ENCODE results near the gene IRF5. TPM values are rescaled to one million over a fixed set of nuclear protein-coding genes. Genes with fewer than 3 reads are reported as not detected.
A peak's percentile ranks its signal among the peaks of the same experiment; 100 is the strongest.

IRF5 gene
- polyA plus RNA-seq, 3 donors = 130 to 170 (median 155) TPM

DNA sequence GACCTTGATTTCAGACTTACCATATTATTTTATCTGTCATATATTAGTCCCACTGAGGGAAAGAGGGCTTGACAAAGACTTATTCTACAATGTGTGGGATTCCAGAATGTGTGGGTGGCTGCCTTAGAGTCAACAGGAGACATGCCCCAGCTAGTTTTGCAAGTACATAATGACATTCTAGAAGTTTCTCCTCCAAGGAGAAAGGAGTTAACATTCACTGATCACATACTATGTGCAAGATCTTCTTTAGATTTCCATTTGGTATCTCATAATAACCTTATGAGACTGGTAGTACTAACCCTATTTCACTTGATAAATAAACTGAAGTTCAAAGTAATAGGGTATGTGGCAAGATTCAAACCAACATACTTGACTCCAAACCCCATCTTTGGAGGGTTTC, 25.2 kb downstream of the IRF5 start:
- peak overlapping the region in 1 of 2 donors; percentile 6 for H3K27ac ChIP-seq (ENCODE audit: low read depth in 1 of 2, low read length in 2 of 2)
- intact Hi-C loops (cut with micrococcal nuclease) = no loop called here
- no peaks in the 10 kb centered on the region for H3K27me3 Mint-ChIP-seq (ENCODE audit: low read depth in 3 of 3)

DNA sequence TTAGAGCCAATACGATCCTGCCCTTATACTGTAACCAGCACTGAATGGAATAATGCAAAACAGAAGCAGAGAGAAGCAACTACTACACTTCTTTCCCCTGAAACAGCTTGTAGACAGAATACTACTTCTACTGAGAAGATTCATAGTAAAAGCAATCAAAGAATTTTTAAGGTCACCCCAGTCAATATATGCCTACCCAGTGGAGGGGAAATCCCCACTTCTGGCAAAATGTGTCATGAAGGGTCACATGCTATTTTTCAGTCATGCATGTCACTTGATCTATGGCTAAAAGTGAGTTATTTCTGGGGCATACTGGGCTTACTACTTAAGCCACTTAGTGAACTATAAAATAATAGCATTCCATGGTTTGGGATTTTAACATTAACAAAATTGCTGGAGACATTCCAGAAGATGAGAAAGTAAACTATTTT, 25.6 kb downstream of the IRF5 start:
- peak in 2 of 3 donors; percentile 8 to 69 for DNase-seq
- no peaks in the 10 kb centered on the region for H3K9me3 Mint-ChIP-seq
- Histone ChIP-seq H2AFZ (ENCODE audit: insufficient read depth, low read depth, low read length, poor library complexity, severe bottlenecking) (no peak overlapping the region), H3K27ac (ENCODE audit: low read depth in 1 of 2, low read length in 2 of 2) (no peak overlapping the region), H3K36me3 (replicated peaks in 1 of 2; ENCODE audit: control insufficient read depth in 1 of 2, insufficient read depth in 2 of 2, low read length in 2 of 2) (peaks cover 67 to 94% of the 10 kb centered on the region in 2 donors), H3K4me2 (replicated peaks; ENCODE audit: extremely low read depth, low read length, poor library complexity, severe bottlenecking) (no peak overlapping the region), H3K9ac (ENCODE audit: insufficient read depth, low read length, poor library complexity, severe bottlenecking) (no peak overlapping the region), H3K4me3 (replicated peaks in 1 of 3; ENCODE audit: low read depth in 2 of 3, low read length in 3 of 3) (no peak overlapping the region), H4K20me1 (ENCODE audit: insufficient read depth, low read length) (peaks cover 6% of the 10 kb centered on the region), H3K79me2 (ENCODE audit: insufficient read depth, low read length) (no peaks in the 10 kb centered on the region), H3K9me3 (replicated peaks in 1 of 2; ENCODE audit: control insufficient read depth in 1 of 2, insufficient read depth in 1 of 2, low read length in 2 of 2) (no peaks in the 10 kb centered on the region), H3K27me3 (ENCODE audit: control insufficient read depth in 2 of 2, insufficient read depth in 2 of 2, low read length in 2 of 2) (no peaks in the 10 kb centered on the region), H3K4me1 (ENCODE audit: control insufficient read depth in 1 of 2, insufficient read depth in 2 of 2, low read length in 2 of 2) (no peaks in the 10 kb centered on the region)
- H3K4me3 Mint-ChIP-seq = no peak overlapping the region
- no CpG with 5 or more reads among the region's 1 CpG for WGBS (ENCODE audit: insufficient coverage)
- TF ChIP-seq, protein P1, sequence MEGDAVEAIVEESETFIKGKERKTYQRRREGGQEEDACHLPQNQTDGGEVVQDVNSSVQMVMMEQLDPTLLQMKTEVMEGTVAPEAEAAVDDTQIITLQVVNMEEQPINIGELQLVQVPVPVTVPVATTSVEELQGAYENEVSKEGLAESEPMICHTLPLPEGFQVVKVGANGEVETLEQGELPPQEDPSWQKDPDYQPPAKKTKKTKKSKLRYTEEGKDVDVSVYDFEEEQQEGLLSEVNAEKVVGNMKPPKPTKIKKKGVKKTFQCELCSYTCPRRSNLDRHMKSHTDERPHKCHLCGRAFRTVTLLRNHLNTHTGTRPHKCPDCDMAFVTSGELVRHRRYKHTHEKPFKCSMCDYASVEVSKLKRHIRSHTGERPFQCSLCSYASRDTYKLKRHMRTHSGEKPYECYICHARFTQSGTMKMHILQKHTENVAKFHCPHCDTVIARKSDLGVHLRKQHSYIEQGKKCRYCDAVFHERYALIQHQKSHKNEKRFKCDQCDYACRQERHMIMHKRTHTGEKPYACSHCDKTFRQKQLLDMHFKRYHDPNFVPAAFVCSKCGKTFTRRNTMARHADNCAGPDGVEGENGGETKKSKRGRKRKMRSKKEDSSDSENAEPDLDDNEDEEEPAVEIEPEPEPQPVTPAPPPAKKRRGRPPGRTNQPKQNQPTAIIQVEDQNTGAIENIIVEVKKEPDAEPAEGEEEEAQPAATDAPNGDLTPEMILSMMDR (IDR thresholded peaks at IDR 0.05) = no peak
- peaks cover 72 to 91% of the 10 kb centered on the region in 2 donors for H3K36me3 Mint-ChIP-seq
- no peaks in the 10 kb centered on the region for H3K4me1 Mint-ChIP-seq
- no peaks in the 10 kb centered on the region for H3K27me3 Mint-ChIP-seq (ENCODE audit: low read depth in 3 of 3)
- intact Hi-C loops (cut with micrococcal nuclease) = no loop called here
- peak overlapping the region in 2 of 7 donors; percentile 43 to 46 for H3K27ac Mint-ChIP-seq

More for the DNA sequence above, 25.2 kb downstream of the IRF5 start:
- peaks cover 0 to under 1% of the 10 kb centered on the region in 2 donors for H3K4me1 ChIP-seq (ENCODE audit: control insufficient read depth in 1 of 2, insufficient read depth in 2 of 2, low read length in 2 of 2)
- H2AFZ ChIP-seq (ENCODE audit: insufficient read depth, low read depth, low read length, poor library complexity, severe bottlenecking) = no peak overlapping the region
- H3K9me3 Mint-ChIP-seq = no peaks in the 10 kb centered on the region
- no peak overlapping the region for H3K4me3 Mint-ChIP-seq
- H4K20me1 ChIP-seq (ENCODE audit: insufficient read depth, low read length) = peaks cover 6% of the 10 kb centered on the region
- H3K79me2 ChIP-seq (ENCODE audit: insufficient read depth, low read length) = no peaks in the 10 kb centered on the region
- H3K27me3 ChIP-seq (ENCODE audit: control insufficient read depth in 2 of 2, insufficient read depth in 2 of 2, low read length in 2 of 2) = no peaks in the 10 kb centered on the region
- peaks cover 64 to 93% of the 10 kb centered on the region in 2 donors for H3K36me3 ChIP-seq (replicated peaks in 1 of 2; ENCODE audit: control insufficient read depth in 1 of 2, insufficient read depth in 2 of 2, low read length in 2 of 2)
- no peak overlapping the region for H3K4me3 ChIP-seq (replicated peaks in 1 of 3; ENCODE audit: low read depth in 2 of 3, low read length in 3 of 3)
- peaks cover 3% of the 10 kb centered on the region for H3K4me1 Mint-ChIP-seq
- H3K4me2 ChIP-seq (replicated peaks; ENCODE audit: extremely low read depth, low read length, poor library complexity, severe bottlenecking) = no peak overlapping the region
- H3K9ac ChIP-seq (ENCODE audit: insufficient read depth, low read length, poor library complexity, severe bottlenecking) = no peak overlapping the region
- peaks cover 72 to 90% of the 10 kb centered on the region in 2 donors for H3K36me3 Mint-ChIP-seq
- H3K9me3 ChIP-seq (replicated peaks in 1 of 2; ENCODE audit: control insufficient read depth in 1 of 2, insufficient read depth in 1 of 2, low read length in 2 of 2) = no peaks in the 10 kb centered on the region
- TF ChIP-seq, protein P1 (IDR thresholded peaks at IDR 0.05) = no peak
- DNase-seq = no peak
- H3K27ac Mint-ChIP-seq = peak overlapping the region in 1 of 7 donors; percentile 43
